ENCODE results near the gene POGK. TPM values are rescaled to one million over a fixed set of nuclear protein-coding genes. Genes with fewer than 3 reads are reported as not detected.
A peak's percentile ranks its signal among the peaks of the same experiment; 100 is the strongest.

Gene POGK
- total RNA-seq, 1 donor from 2014 or later: 16.3 TPM

DNA sequence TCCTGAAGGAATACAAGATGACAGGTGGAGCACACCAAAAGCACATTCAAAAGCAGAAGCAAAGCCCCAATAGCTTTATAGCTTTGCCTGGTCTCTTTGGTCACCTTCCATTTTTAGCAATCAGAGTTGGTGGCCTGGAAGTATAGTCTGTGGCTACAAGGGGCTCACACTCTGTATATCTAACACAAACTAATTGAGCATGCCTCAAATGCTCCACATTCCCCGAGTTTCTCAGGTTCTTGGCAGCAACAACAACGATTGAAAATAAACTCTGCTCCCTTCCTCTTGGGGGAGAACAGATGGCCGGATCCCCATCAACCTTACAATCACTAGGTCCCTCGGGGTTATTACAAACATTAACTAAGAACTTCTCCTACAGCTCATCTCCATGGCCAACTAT, 61.7 kb downstream of the POGK start:
- DNase-seq (ENCODE audit: low read depth): peak; percentile 74

DNA sequence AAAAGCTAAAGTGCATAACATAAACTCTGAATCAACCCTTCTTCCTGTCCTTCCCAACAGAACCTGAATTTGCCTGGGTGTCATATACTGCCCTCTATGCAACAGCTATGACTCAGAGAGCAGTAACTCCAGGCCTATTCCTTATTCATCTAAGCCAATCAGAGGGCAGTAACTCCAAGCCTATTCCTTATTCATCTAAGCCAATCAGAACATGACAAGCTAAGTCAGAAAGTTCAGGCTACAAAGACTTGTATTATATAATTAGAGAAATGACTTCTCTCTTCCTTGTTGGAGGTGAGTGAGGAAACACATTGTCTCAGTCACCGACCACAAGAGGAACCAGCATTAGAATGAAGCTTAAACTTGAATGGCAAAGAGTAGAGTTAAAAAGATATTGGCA, 63.0 kb downstream of the POGK start:
- peak; percentile 22 for DNase-seq (ENCODE audit: low read depth)

DNA sequence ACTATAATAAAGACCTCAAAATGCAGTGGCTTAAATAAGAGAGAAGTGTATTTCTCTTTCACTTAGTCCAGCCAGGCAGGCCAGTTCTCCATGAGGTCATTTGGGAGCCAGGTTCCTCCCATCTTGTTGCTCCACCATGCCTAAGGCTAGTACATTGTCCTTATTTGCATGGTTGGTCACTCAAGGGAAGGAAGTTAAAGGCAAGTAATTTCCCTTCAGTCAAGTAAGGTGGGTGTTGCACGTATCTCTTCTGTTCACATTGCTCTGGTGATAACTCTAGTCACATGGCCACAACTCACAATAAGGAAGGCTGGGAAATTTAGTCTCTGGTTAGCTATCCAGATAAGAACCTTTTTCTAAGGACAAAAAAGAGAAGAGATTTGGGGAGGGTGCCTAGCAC, 64.0 kb downstream of the POGK start:
- no peak for DNase-seq (ENCODE audit: low read depth)

DNA sequence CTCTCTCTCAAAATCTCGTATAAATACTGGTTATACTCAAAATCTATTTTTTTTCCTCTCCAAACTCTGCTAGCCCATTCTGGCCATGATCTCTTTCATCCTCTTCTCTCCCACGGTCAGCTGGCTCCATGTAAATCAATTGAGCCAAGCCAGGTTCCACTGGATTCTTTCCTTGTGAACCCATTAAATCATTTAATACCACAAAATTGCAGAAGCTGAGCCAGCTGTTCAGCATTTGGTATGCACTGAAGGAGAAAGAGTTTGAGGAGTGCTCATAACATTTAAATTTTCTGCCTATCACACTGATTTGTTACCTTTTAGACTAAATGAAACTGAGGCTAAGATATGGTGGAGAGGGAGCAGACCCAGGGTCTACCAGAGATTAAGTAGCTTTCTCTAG, 65.9 kb downstream of the POGK start:
- DNase-seq (ENCODE audit: low read depth): peak; percentile 61

DNA sequence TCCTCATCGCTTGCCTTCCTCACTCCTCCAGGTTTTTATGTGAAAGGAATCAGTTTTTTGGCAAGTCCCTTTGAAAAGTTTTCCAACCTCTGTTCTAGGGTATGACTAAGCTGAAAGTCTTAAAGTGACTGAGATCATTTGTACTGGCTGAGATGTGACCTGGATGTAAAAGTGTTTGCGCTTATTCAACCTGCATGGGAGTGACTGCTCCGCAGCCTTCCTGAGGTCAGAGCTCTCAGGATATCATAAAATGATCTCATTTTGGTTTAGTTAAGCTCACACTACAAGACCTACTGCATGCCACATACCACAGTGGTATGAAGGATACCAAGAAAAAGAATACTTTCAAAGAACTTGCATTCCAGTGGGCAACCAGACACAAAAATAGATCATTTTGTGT, 66.6 kb downstream of the POGK start:
- peak; percentile 75 for DNase-seq (ENCODE audit: low read depth)

Other genes starting within 250 kb of the POGK start
- gene TADA1, start 36.8 kb downstream of the POGK start, total RNA-seq: 9.0 and 9.3 TPM in 2 replicates
- gene ILDR2, start 136.1 kb downstream of the POGK start, total RNA-seq: 0.13 and 0.21 TPM in 2 replicates
- not detected in 2 replicates for gene MAEL, start 149.8 kb downstream of the POGK start, total RNA-seq

Data from myocyte (in vitro differentiated cells).